ENCODE results near the gene MAOB.

Gene MAOB

GRCh38 chrX:43860646-43861370 lies 21.4 kb downstream of the MAOB start:
- DNase-seq: no peak

GRCh38 chrX:43853225-43853828 lies 28.9 kb downstream of the MAOB start:
- peak; percentile 61 for DNase-seq

- DNase-seq: no peak
These were observed 31.6 kb downstream of the MAOB start for GRCh38 chrX:43850629-43851028.

- DNase-seq: no peak
These were observed 33.1 kb downstream of the MAOB start for GRCh38 chrX:43849173-43849572.

DNA sequence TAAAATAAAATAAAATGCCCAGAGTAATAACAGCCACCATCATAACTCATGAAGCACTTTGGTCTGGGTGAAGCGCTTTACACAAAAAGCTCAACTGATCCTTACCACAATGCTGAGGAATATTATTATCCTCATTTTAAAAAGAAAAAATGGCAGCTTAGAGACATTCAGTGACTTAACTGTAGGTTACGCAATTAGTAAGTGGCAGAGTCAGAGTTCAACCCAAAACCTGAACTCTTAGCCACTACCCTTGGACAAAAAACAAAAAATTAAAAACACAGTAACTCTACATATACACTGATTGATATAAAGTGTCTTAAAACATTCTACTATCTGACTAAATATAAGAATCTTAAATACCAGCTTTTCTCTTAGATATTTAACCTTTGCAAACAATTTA lies 34.9 kb downstream of the MAOB start:
- no peak for DNase-seq

GRCh38 chrX:43846558-43846957 lies 35.7 kb downstream of the MAOB start:
- DNase-seq: no peak

DNA sequence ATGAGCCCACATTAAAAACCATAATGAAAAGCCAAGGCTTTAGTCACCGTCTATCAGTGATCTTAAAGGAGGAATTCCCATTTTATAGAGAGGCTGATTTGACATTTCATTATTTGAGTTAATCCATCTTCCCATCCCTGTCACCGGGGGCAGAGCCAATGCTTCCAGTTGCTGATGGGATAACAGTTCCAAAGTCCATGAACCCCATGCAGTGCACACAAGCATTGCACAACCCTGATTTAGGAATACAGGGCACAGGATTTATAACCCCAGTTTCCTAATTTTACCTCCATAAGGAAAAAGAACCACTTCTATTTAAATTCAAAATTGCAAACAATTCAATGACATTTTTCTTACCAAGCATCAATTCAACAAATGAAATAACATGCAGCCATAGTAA lies 36.5 kb downstream of the MAOB start:
- DNase-seq: no peak

DNA sequence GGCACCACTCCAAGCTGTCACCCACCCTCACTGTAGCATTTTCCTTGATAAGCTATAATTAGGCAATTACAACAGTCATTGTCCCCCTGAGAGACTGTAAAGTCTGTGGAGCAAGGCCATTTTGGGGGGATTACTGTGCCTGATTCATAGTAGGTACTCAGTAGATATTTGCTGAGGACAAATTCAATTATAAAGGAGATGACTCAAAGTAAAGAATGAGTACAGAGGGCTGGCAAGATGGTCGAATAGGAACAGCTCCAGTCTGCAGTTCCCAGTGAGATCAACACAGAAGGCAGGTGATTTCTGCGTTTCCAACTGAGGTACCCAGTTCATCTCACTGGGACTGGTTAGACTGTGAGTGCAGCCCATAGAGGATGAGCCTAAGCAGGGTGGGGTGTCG lies 42.0 kb downstream of the MAOB start:
- DNase-seq: no peak

DNA sequence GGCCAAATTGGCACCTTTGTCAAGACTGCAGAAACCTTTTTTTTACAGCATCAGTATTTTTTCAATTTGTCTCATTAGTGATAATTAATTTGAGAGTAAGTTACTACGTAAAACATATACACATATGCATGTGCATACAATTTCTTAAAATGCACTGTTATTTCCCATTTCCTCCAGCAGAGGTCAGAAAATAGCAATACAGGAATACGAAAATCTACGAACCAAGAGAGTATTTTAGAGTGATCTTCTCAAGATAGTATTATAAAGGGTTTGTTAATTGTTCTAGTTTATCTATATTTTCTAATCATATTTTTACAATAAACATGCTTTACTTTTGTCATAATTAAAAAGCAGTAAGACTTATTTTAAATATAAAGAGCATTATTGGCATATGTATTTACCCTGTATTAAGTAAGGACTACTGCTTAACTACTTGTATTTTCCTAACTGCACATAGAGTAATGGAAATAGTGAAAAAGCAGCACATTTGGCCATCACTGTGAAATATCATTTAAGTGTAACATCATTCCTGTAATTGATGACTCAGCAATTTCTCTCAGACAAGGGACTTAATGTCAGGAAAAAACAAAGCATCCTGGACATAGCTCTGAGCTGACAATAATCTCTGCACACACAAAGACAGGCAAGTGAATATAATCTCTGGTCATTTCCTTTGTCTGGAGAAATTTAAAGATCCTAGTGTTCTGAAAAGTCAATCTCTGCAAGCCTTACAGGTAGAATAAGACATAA lies 45.6 kb downstream of the MAOB start:
- peak; percentile 2 for DNase-seq

DNA sequence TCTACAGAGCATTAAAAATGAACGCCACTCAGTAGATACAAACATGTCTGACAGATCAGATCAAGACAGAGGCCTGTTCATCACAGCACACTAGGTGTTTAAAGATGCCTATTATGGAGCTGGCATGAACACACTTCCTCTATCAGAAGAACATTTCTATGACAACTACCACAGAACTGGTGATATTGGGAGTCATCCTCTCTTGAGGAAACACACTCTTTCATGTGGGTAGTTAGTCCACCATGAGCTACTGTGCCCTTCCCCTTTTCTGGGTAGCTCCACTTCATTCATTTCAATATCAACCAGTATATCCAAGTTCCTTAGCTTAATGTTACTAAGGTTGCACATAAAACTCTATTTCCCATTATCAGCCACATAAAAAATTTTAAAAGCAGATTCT lies 46.7 kb downstream of the MAOB start:
- peak; percentile 54 for DNase-seq

DNA sequence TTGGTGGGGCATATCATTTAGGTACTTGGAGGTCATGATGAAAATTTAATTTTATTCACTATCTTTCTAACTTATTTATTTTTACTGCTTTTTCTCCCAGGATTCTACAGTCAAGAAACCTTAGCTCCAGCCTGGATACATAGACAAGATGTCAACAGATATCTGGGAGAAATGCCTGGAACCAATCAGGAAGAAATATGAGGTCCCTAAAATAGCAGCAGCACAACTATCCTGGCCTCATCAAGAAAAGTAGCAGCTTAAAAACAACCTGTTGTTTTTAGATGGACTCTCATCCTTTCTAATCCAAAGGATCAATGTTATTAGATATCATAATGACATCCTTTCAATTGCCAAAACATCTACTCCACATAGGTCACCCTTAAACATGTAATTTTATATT lies 54.5 kb downstream of the MAOB start:
- no peak for DNase-seq

DNA sequence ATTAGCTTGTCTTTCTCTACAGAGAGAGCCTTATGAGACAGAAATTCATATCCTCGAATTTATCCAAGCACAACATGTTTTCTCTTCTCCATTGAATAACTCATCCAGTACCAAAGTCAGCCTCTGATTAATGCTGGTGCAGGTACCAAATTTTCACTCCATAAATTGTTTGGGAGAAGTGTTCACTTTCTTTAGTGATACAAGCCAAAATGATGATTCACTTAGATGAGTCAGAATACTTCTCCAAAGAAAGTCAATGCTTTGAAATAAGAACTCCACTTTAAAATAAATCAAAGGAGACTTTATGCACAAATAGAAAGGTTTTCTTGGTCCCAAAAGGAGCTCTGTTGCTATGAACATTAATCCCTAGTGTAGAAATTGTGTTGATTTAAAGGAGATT lies 60.2 kb downstream of the MAOB start:
- DNase-seq: no peak

DNA sequence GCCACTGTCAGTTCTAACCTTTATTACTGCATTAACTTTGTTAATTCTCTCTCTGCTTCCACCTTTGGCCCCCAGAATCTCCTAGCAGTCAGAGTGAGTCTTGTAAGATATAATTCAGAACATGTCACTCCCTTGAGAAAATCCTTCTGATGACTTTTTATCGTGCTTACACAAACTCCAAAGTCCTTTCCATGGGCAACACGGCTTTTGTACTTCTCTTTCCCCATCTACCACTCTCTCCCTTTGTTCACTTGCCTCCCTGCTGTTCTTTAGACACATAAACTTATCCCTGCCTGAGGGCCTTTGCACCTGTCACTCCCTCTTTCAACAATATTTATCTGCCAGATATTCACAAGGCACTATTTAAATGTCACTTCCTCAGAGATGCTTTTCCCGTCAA lies 64.8 kb downstream of the MAOB start:
- no peak for DNase-seq

GRCh38 chrX:43815209-43815608 lies 67.0 kb downstream of the MAOB start:
- DNase-seq: no peak

DNA sequence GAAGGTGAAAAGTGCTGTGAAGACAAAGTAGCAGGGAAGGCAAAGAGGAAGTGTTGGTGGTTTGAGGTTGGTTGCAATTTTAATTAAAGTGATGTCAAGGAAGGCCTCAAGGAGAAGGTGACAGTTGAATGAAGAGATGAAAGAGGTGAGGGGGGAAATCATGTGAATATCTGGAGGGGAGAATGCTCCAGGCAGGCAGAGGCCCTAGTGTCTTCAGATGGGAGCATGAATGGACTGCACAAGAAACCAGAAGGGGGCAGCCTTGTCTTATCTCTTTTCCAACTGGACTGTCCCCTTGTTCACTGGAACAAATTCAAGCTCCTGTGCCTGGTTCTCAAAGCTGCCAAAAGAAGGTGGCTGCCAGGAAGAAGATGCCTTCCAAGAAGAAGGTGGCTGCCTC lies 68.4 kb downstream of the MAOB start:
- DNase-seq: no peak

- DNase-seq: no peak
These were observed 68.9 kb downstream of the MAOB start for GRCh38 chrX:43813319-43813718.

GRCh38 chrX:43809463-43809862 lies 72.8 kb downstream of the MAOB start:
- DNase-seq: no peak

GRCh38 chrX:43808231-43808630 lies 74.0 kb downstream of the MAOB start:
- no peak for DNase-seq

DNA sequence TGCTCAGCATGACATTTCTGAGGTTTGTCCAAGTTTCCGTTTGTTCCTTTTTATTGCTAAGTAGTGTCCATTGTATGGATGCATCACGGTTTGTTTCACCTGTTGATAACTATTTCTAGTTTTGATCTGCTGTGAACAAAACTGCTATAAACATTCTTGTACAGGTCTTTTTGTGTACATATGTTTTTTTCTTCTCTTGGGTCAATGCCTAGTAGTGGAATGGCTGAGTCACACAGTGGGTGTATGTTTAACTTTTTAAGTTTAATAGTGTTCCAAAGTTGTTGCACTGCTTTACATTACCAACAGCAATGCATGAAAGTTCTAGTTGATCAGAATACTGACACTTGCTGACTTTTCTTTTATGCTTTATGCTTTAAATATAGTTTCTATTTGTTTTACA lies 76.7 kb downstream of the MAOB start:
- no peak for DNase-seq

DNA sequence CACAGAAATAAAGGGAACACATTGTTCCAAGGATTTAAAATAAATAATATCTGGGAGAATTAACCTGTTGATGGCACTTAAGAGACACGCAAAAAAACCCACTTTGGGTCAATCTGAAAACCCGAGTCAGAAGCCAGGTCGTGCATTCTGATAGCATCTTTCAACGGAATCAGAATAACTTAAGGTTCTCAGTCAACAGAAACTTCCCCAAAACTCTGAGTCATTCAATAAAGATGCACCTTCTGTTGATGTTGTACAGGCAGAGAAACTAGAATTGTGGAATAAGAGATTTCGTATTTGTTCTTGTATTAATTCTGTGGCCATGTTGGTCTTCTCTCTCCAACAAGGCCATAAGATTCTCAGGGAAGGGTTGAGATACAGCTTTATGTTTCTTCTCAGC lies 78.2 kb downstream of the MAOB start:
- DNase-seq: no peak

DNA sequence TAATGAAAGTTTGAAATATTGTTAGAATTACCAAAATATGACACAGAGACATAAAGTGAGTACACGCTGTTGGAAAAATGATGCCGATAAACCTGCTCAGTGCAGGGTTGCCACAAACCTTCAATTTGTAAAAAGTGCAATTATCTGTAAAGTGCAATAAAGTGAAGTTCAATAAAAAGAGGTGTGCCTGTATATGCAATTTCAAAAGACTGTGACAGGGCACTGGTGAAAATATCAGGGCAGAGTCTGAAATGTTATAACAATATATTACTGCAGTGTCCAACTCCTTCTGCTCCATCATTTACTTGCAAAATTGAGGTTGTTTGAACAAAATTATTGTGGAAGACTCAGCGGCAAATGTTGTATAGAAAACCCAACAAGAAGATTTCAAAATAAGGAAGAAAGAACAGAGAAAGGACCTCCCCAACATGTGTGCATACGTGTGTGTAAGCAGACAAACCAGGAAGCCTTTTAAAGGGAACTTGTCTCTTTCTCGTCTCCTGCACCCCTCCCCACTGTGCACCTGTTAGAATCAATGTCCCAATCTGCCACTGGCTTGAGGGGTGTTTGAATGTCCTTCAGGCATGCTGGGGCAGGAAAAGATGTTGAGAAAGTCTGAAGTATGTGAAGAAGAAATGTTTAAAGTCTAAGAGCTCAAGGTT lies 96.2 kb downstream of the MAOB start:
- DNase-seq: no peak

DNA sequence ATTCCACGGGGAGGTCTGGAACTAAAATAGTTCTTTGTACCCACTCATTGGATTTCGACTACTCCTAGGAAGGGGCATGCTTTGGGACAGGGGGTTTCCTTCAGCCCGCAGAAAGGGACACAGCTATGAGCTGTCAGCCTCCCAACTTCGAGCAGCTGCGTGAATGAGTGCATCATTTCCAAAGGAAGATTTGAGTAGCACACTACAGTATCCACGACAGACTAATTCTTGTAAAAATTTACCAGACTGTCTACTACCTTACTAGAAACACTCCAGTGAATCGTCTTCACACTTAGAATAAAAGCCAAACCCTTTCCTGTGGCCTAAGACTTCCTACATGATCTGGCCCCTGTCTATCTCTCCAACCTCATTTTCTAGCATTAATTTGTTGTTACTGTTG lies 124.2 kb downstream of the MAOB start:
- no peak for DNase-seq

- DNase-seq: no peak
These were observed 126.2 kb downstream of the MAOB start for GRCh38 chrX:43756076-43756475.

DNA sequence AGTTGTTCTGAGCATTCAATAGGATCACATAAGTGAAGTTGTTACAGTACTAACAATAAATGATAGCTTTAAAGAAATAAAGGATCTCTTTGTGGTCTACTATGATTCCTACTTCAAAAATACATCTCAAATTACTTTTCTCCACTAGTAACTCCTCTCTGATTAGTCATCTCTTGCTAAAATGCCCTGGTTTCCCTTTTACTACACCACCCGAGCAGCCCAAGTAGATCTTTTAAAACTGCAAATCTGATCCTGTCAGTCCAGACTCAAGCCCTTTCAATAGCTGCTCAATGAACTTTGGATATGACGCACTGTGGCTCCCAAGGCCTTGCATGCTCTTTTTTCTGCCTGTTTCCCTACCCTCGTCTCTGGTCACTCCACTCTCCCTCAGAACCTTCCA lies 128.6 kb downstream of the MAOB start:
- no peak for DNase-seq

All from MV-4-11 (cell line).